ENCODE results near the gene FRRS1L. TPM values are rescaled to one million over a fixed set of nuclear protein-coding genes. Genes with fewer than 3 reads are reported as not detected.

The FRRS1L gene
- polyA plus RNA-seq, 2 donors = 0.08 to 0.20 TPM

- Histone ChIP-seq H3K27ac (ENCODE audit: low read depth in 2 of 2, low read length in 1 of 2) (no peak overlapping the region), H3K36me3 (ENCODE audit: control insufficient read depth in 2 of 2, insufficient read depth in 2 of 2, low read length in 1 of 2) (no peaks in the 10 kb centered on the region), H3K27me3 (ENCODE audit: control insufficient read depth in 1 of 2, insufficient read depth in 2 of 2, low read length in 2 of 2) (no peaks in the 10 kb centered on the region), H3K9me3 (ENCODE audit: control insufficient read depth in 2 of 2, insufficient read depth in 1 of 2, low read depth in 1 of 2, low read length in 1 of 2) (no peaks in the 10 kb centered on the region), H3K4me3 (ENCODE audit: low read depth in 1 of 2, low read length in 2 of 2) (no peak overlapping the region), H3K4me1 (ENCODE audit: control insufficient read depth in 2 of 2, insufficient read depth in 2 of 2, low read length in 1 of 2) (no peaks in the 10 kb centered on the region)
- 63 to 71% methylated on average over 6 of the region's 6 CpGs for WGBS, 2 donors
These were observed 31.8 kb upstream of the FRRS1L start for GRCh38 chr9:109198736-109199382.

GRCh38 chr9:109193974-109194556, 27.0 kb upstream of the FRRS1L start:
- H3K4me1 ChIP-seq (ENCODE audit: control insufficient read depth in 2 of 2, insufficient read depth in 2 of 2, low read length in 1 of 2) = no peaks in the 10 kb centered on the region
- no peaks in the 10 kb centered on the region for H3K27me3 ChIP-seq (ENCODE audit: control insufficient read depth in 1 of 2, insufficient read depth in 2 of 2, low read length in 2 of 2)
- no peaks in the 10 kb centered on the region for H3K9me3 ChIP-seq (ENCODE audit: control insufficient read depth in 2 of 2, insufficient read depth in 1 of 2, low read depth in 1 of 2, low read length in 1 of 2)
- no peak overlapping the region for H3K27ac ChIP-seq (ENCODE audit: low read depth in 2 of 2, low read length in 1 of 2)
- WGBS, 2 donors = 57 to 68% methylated on average over 11 of the region's 11 CpGs
- H3K4me3 ChIP-seq (ENCODE audit: low read depth in 1 of 2, low read length in 2 of 2) = no peak overlapping the region
- H3K36me3 ChIP-seq (ENCODE audit: control insufficient read depth in 2 of 2, insufficient read depth in 2 of 2, low read length in 1 of 2) = no peaks in the 10 kb centered on the region

GRCh38 chr9:109192732-109193361, 25.8 kb upstream of the FRRS1L start:
- 53 to 67% methylated on average over 7 of the region's 7 CpGs for WGBS, 2 donors
- Histone ChIP-seq H3K9me3 (ENCODE audit: control insufficient read depth in 2 of 2, insufficient read depth in 1 of 2, low read depth in 1 of 2, low read length in 1 of 2) (no peaks in the 10 kb centered on the region), H3K36me3 (ENCODE audit: control insufficient read depth in 2 of 2, insufficient read depth in 2 of 2, low read length in 1 of 2) (no peaks in the 10 kb centered on the region), H3K27me3 (ENCODE audit: control insufficient read depth in 1 of 2, insufficient read depth in 2 of 2, low read length in 2 of 2) (no peaks in the 10 kb centered on the region), H3K4me3 (ENCODE audit: low read depth in 1 of 2, low read length in 2 of 2) (no peak overlapping the region), H3K4me1 (ENCODE audit: control insufficient read depth in 2 of 2, insufficient read depth in 2 of 2, low read length in 1 of 2) (no peaks in the 10 kb centered on the region), H3K27ac (ENCODE audit: low read depth in 2 of 2, low read length in 1 of 2) (no peak overlapping the region)

GRCh38 chr9:109191746-109192145, 24.7 kb upstream of the FRRS1L start:
- Histone ChIP-seq H3K4me1 (ENCODE audit: control insufficient read depth in 2 of 2, insufficient read depth in 2 of 2, low read length in 1 of 2) (no peaks in the 10 kb centered on the region), H3K36me3 (ENCODE audit: control insufficient read depth in 2 of 2, insufficient read depth in 2 of 2, low read length in 1 of 2) (no peaks in the 10 kb centered on the region), H3K9me3 (ENCODE audit: control insufficient read depth in 2 of 2, insufficient read depth in 1 of 2, low read depth in 1 of 2, low read length in 1 of 2) (no peaks in the 10 kb centered on the region), H3K27me3 (ENCODE audit: control insufficient read depth in 1 of 2, insufficient read depth in 2 of 2, low read length in 2 of 2) (no peaks in the 10 kb centered on the region), H3K4me3 (ENCODE audit: low read depth in 1 of 2, low read length in 2 of 2) (no peak overlapping the region), H3K27ac (ENCODE audit: low read depth in 2 of 2, low read length in 1 of 2) (no peak overlapping the region)
- 86 to 93% methylated on average over 9 of the region's 9 CpGs for WGBS, 2 donors

- no peaks in the 10 kb centered on the region for H3K27me3 ChIP-seq (ENCODE audit: control insufficient read depth in 1 of 2, insufficient read depth in 2 of 2, low read length in 2 of 2)
- no peaks in the 10 kb centered on the region for H3K9me3 ChIP-seq (ENCODE audit: control insufficient read depth in 2 of 2, insufficient read depth in 1 of 2, low read depth in 1 of 2, low read length in 1 of 2)
- no peak overlapping the region for H3K27ac ChIP-seq (ENCODE audit: low read depth in 2 of 2, low read length in 1 of 2)
- H3K36me3 ChIP-seq (ENCODE audit: control insufficient read depth in 2 of 2, insufficient read depth in 2 of 2, low read length in 1 of 2) = no peaks in the 10 kb centered on the region
- 74 to 88% methylated on average over 1 of the region's 1 CpG for WGBS, 2 donors
- H3K4me1 ChIP-seq (ENCODE audit: control insufficient read depth in 2 of 2, insufficient read depth in 2 of 2, low read length in 1 of 2) = no peaks in the 10 kb centered on the region
- H3K4me3 ChIP-seq (ENCODE audit: low read depth in 1 of 2, low read length in 2 of 2) = no peak overlapping the region
These were observed 23.1 kb upstream of the FRRS1L start for GRCh38 chr9:109190151-109190550.

- H3K27me3 ChIP-seq (ENCODE audit: control insufficient read depth in 1 of 2, insufficient read depth in 2 of 2, low read length in 2 of 2) = no peaks in the 10 kb centered on the region
- no peaks in the 10 kb centered on the region for H3K9me3 ChIP-seq (ENCODE audit: control insufficient read depth in 2 of 2, insufficient read depth in 1 of 2, low read depth in 1 of 2, low read length in 1 of 2)
- WGBS, 2 donors = 64 to 72% methylated on average over 9 of the region's 9 CpGs
- no peaks in the 10 kb centered on the region for H3K4me1 ChIP-seq (ENCODE audit: control insufficient read depth in 2 of 2, insufficient read depth in 2 of 2, low read length in 1 of 2)
- no peaks in the 10 kb centered on the region for H3K36me3 ChIP-seq (ENCODE audit: control insufficient read depth in 2 of 2, insufficient read depth in 2 of 2, low read length in 1 of 2)
- no peak overlapping the region for H3K4me3 ChIP-seq (ENCODE audit: low read depth in 1 of 2, low read length in 2 of 2)
- no peak overlapping the region for H3K27ac ChIP-seq (ENCODE audit: low read depth in 2 of 2, low read length in 1 of 2)
These were observed 19.9 kb upstream of the FRRS1L start for GRCh38 chr9:109186857-109187520.

- H3K9me3 ChIP-seq (ENCODE audit: control insufficient read depth in 2 of 2, insufficient read depth in 1 of 2, low read depth in 1 of 2, low read length in 1 of 2) = no peaks in the 10 kb centered on the region
- H3K36me3 ChIP-seq (ENCODE audit: control insufficient read depth in 2 of 2, insufficient read depth in 2 of 2, low read length in 1 of 2) = no peaks in the 10 kb centered on the region
- H3K4me3 ChIP-seq (ENCODE audit: low read depth in 1 of 2, low read length in 2 of 2) = no peak overlapping the region
- no peak overlapping the region for H3K27ac ChIP-seq (ENCODE audit: low read depth in 2 of 2, low read length in 1 of 2)
- H3K4me1 ChIP-seq (ENCODE audit: control insufficient read depth in 2 of 2, insufficient read depth in 2 of 2, low read length in 1 of 2) = no peaks in the 10 kb centered on the region
- no peaks in the 10 kb centered on the region for H3K27me3 ChIP-seq (ENCODE audit: control insufficient read depth in 1 of 2, insufficient read depth in 2 of 2, low read length in 2 of 2)
- WGBS, 2 donors = 66 to 68% methylated on average over 13 of the region's 13 CpGs
These were observed 16.1 kb upstream of the FRRS1L start for GRCh38 chr9:109182940-109183798.

GRCh38 chr9:109182550-109182939, 15.5 kb upstream of the FRRS1L start:
- H3K27ac ChIP-seq (ENCODE audit: low read depth in 2 of 2, low read length in 1 of 2) = no peak overlapping the region
- H3K4me1 ChIP-seq (ENCODE audit: control insufficient read depth in 2 of 2, insufficient read depth in 2 of 2, low read length in 1 of 2) = no peaks in the 10 kb centered on the region
- 81 to 89% methylated on average over 9 of the region's 9 CpGs for WGBS, 2 donors
- no peaks in the 10 kb centered on the region for H3K9me3 ChIP-seq (ENCODE audit: control insufficient read depth in 2 of 2, insufficient read depth in 1 of 2, low read depth in 1 of 2, low read length in 1 of 2)
- H3K27me3 ChIP-seq (ENCODE audit: control insufficient read depth in 1 of 2, insufficient read depth in 2 of 2, low read length in 2 of 2) = no peaks in the 10 kb centered on the region
- H3K4me3 ChIP-seq (ENCODE audit: low read depth in 1 of 2, low read length in 2 of 2) = no peak overlapping the region
- no peaks in the 10 kb centered on the region for H3K36me3 ChIP-seq (ENCODE audit: control insufficient read depth in 2 of 2, insufficient read depth in 2 of 2, low read length in 1 of 2)

GRCh38 chr9:109181284-109181683, 14.2 kb upstream of the FRRS1L start:
- Histone ChIP-seq H3K27ac (ENCODE audit: low read depth in 2 of 2, low read length in 1 of 2) (no peak overlapping the region), H3K4me1 (ENCODE audit: control insufficient read depth in 2 of 2, insufficient read depth in 2 of 2, low read length in 1 of 2) (no peaks in the 10 kb centered on the region)
- 88 to 93% methylated on average over 1 of the region's 1 CpG for WGBS, 2 donors

More at GRCh38 chr9:109181284-109181683, 14.2 kb upstream of the FRRS1L start:
- H3K36me3 ChIP-seq (ENCODE audit: control insufficient read depth in 2 of 2, insufficient read depth in 2 of 2, low read length in 1 of 2) = no peaks in the 10 kb centered on the region
- H3K9me3 ChIP-seq (ENCODE audit: control insufficient read depth in 2 of 2, insufficient read depth in 1 of 2, low read depth in 1 of 2, low read length in 1 of 2) = no peaks in the 10 kb centered on the region
- H3K4me3 ChIP-seq (ENCODE audit: low read depth in 1 of 2, low read length in 2 of 2) = no peak overlapping the region
- no peaks in the 10 kb centered on the region for H3K27me3 ChIP-seq (ENCODE audit: control insufficient read depth in 1 of 2, insufficient read depth in 2 of 2, low read length in 2 of 2)

Measured in esophagus (tissue), 2 donors.